ENCODE measurements around the gene TBC1D23.
"Not testable (repeated sequence)": the region's sequence is repeated elsewhere in the genome, so short reads cannot be mapped to it uniquely, and the experiment has no call there.

The TBC1D23 gene

GRCh38 chr3:100257586-100257985, 3.2 kb upstream of the TBC1D23 start:
- ATAC-seq = no peak

DNA sequence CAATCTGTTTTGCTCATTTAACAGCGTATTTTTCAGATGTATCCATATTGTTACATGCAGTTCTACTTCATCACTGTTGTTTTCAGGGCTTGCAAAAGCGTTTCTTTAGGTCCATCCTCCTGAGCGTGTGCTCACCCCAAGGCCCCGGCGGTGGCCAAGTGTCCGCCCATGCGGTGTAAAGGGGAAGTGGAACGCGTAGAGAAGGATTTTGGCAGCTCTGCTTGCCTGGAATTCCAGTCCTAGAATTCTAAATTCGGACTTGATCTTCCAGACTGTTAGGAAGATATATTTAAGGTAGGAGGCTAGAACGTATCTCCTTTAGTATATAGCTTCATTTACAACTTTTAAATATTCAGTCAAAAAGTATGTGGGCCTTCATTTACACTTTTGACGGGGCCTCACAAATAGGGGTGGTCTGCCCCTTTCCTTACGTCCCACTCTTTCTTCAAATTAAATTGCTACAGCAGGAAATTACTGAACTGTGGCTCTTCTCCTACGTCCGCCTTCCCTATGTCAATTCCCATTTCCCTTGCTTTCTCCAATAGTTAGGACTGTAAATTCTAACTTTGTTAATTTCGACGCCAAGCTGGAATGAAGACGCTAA, 609 bp upstream of the TBC1D23 start:
- no peak for ATAC-seq

GRCh38 chr3:100261485-100261903, 702 bp downstream of the TBC1D23 start:
- no peak for ATAC-seq

- not testable (repeated sequence) for ATAC-seq
Observed at GRCh38 chr3:100262925-100263324, 2.1 kb downstream of the TBC1D23 start.

DNA sequence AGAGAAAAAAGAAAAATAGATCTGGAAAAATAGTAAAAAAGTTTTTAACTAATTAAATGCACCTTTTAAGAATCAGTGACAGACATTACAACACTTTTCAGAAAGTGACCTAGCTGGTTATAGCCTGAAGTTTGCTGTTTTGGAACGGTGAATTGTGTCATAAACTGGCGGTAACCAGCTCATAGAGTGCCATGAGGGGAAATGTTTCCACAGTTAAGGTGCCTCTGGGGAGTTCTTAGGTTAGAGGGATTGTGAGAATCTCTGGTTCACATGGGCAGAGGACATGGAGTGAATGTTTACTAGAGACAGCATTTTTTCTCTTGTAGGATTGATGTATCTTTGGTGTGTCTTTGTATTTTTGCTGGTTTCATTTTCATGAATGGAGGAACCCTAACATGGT, 2.8 kb downstream of the TBC1D23 start:
- no peak for ATAC-seq

- ATAC-seq = no peak
Observed at GRCh38 chr3:100264242-100264641, 3.5 kb downstream of the TBC1D23 start.

- ATAC-seq = no peak
Observed at GRCh38 chr3:100265016-100265415, 4.2 kb downstream of the TBC1D23 start.

GRCh38 chr3:100266531-100266930, 5.7 kb downstream of the TBC1D23 start:
- no peak for ATAC-seq

GRCh38 chr3:100268156-100268555, 7.4 kb downstream of the TBC1D23 start:
- ATAC-seq = no peak

DNA sequence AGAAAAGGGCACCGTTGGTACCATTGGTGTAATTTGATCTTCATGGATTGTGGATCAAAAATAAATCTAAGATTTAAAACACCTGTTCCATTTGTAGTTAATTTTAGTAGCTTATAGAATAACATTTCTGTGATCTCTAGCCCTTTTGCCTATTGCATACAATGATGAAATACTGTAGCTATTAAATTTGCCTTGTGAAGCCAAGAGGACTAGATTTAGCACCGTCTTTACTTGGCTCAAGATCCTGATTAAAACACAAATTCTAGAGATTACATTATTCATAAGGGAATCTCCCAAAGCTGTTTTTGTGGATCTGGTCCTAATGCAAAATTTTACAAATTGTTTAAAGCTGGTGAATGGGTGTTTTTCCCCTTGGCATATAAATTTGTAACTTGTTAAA, 8.2 kb downstream of the TBC1D23 start:
- no peak for ATAC-seq

DNA sequence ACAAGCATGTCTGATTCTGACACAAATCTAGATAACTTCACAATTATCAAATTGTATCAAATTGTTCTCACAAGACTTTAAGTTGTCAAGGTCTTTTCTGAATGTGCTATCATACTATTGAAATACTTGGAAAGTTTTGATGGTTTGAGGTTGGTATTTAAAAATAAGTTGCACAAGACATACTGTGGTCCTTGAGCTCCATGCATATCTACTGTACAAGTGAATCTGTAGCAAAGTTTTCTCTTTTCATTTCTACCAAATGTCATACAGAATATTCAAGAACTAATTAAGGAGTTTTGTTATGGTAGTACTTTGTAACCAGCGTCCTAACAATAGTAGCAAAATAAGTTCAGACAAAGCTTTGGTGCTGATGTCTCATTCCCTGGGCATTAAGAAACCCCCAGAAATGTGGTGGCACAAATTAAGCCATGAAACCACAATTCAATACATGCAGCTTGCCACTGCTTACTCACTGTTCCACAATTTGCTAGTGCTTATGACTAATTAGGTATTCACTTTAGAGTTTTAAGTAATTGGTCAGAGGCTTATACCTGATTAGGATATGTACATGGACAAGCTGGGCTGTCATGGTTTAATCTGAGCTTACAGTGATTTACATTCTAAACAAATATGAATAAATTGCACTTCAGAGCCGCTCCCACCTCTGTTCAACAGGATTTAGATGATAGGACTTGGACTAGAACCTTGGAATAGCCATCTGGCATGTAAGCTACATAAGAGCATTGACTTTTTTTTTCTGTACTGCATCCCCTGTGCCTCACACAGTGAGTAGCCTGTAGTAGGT, 8.8 kb downstream of the TBC1D23 start:
- ATAC-seq = peak; percentile 89 to 90

DNA sequence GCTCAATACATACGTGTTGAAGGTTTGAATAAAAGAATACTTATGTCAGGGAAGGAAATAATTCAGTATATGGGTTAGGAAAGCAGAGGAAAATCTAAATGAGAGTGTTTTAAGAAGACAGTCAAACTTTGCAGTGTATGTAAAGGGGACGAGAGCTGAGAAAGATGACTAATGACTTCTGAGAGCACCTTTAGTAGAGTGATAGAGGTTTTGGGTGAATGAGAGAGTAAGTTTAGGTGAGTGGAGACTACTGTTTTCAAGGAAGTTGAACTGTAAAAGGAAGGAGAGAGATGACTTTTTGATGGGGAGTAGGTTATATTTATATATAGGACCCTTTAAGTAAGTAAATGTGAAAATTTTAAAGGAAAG, 9.4 kb downstream of the TBC1D23 start:
- ATAC-seq = peak; percentile 78 to 84

DNA sequence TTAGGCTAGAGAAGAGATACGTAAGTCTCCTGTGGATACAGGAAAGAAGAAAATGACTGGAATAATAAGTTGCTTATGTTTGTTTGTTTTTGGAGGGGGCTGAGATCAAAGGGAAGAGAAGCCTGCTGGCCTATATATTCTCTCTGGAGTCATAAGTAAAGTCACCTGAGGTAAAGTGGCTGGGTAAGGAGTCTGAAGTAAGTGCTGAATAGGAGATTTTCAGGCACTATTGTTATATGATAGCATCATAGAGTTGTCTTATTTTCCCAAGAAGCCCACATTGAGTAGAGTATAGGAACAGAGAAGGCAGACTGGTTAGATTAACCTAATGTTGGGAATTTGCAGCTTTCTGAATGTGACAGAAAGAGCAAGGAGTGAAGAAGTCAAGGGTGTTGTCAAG, 10.7 kb downstream of the TBC1D23 start:
- no peak for ATAC-seq

GRCh38 chr3:100272797-100273611, 12.2 kb downstream of the TBC1D23 start:
- not testable (repeated sequence) for ATAC-seq

DNA sequence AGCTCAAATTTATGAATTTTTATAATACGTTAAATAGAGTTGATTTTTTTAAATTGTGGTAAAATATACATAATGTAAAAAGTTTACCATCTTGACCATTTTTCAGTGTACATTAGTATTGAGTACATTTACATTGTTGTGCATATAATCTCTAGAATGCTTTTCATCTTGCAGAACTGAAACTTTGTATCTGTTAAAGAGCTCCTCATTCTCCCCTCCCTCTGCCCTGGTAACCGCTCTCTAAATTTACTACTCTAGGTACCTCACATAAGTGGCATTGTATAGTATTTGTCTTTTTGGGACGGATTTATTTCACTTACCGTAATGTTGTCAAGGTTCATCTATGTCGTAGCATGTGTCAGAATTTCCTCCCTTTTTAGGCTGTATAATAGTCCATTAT, 13.6 kb downstream of the TBC1D23 start:
- ATAC-seq = no peak

DNA sequence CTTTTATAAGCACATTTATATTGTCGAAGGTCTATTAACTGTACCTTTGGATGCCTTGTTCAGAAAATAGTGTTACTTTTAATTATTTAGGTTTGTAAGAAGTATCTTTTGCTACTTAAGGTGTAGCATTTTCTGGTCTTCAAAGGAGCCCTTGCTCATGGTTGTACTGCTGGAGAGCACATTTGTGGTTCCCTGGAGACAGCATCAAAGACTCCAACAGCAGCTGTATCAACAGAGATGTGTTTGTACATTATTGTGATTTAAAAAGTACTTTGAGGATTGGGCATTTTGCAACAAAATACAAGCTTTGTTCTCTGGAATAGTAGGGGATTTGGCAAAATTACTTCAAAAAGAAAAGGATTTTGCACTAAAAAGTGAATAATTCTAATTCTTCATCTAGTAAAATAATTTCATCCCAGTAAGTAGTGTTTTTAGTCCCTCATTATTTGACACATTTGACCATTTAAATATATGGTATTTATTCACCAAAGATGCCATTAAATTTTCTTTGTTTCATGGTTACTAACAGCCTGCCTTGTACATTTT, 16.5 kb downstream of the TBC1D23 start:
- ATAC-seq = no peak

GRCh38 chr3:100278910-100279309, 18.1 kb downstream of the TBC1D23 start:
- no peak for ATAC-seq

DNA sequence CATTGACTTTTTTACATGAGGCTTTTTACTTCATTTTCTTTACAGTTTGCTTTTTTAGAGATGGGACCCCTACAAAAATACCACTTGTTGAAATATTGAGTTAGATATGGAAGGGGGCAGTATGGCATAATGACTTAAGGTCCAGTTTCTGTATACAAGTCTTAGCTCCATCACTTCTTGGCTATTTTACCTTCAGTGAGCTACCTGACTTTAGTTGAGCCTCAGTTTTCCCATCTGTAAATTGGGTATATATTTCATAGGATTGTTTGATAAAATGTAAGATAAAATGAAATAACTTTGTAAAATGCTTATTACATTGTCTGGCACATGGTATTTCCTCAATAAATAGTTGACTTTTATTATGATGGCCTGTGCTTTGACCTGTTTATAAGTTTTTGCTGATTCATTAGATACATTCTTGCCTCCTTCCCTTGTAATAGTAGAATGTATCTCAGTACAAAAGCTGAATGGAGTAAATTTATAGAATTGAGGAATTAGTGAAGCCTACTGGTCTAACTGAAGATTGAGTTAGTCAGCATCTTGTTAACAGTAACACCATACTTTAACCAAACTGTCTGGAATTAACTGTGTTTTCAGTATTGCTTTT, 27.6 kb downstream of the TBC1D23 start:
- no peak for ATAC-seq

- ATAC-seq = no peak
Observed at GRCh38 chr3:100289339-100289738, 28.5 kb downstream of the TBC1D23 start.

DNA sequence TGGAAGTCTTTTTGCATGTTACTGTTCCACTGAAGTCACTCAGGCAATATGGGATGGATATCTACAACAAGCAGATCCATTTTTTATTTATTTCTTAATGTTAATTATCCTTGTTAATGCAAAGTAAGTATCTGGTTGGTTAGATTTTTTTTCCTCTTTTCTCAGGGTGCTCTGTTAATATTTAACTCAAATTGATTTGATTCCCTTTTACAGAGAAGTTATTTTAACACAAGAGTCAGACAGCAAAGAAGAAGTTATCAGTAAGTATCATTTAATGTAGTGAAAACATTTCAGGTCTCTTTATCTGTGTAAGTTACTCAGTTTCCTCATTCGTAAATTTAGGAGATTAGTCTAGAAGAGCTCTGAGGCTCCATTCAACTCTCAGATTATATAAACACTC, 34.3 kb downstream of the TBC1D23 start:
- no peak for ATAC-seq

GRCh38 chr3:100297784-100298183, 37.0 kb downstream of the TBC1D23 start:
- ATAC-seq = no peak

- ATAC-seq = no peak
Observed at GRCh38 chr3:100299016-100299415, 38.2 kb downstream of the TBC1D23 start.

DNA sequence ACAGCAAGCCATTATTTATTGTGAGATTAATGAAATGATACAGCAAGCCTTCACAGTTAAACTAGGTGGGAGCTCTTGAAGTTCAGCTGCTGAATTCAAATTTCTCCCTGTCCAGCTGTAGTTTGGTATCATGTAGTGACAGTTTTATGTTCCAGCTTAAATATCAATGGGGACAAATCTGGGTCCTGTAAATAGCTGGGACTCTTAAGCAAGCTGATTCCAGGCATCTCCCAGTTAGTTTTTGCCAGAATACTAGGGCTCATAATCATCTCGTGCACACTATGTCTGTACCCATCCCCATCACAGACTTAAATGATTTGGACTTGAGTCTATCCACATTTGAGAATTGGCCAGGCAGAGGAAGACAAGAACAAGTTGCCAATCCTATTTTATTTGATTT, 45.9 kb downstream of the TBC1D23 start:
- no peak for ATAC-seq
